OCI-LY7 (cell line): ENCODE results near the gene SLC22A1. TPM values are rescaled to one million over a fixed set of nuclear protein-coding genes. Genes with fewer than 3 reads are reported as not detected.

Source experiments
- BruUV-seq: library from RNA; stranded (reverse); fragments of 400-500 nt; replicated peaks from 2 replicates; lab custom pipeline; 2021; lab: Mats Ljungman, UMichigan
- CTCF ChIA-PET: fragments of 300-600 bp; sonication (Branson Sonifier 250); formaldehyde crosslinking; loops from one replicate; lab custom pipeline; 2022; ENCODE audit warnings: antibody characterized with exemption; ENCODE audit not compliant: unreplicated experiment; lab: Charles Lee
- POLR2A ChIA-PET: fragments of 300-600 bp; sonication (Branson Sonifier 250); formaldehyde crosslinking; loops from one replicate; lab custom pipeline; 2022; ENCODE audit warnings: antibody characterized with exemption; lab: Charles Lee
- DNase-seq: peaks from one replicate; pipeline ENCODE4 v3.0.0-alpha.2; 2015; ENCODE audit warnings: low spot score
- H2AFZ ChIP-seq: fragments of 200-600 bp; sonication (generic), shearing (Covaris generic); 2 replicates; pipeline ENCODE4 v1.6.1; 2014; ENCODE audit warnings: mild to moderate bottlenecking, antibody characterized with exemption, low read length, moderate library complexity
- H3K27ac ChIP-seq: fragments of 200-600 bp; sonication (generic); 2 replicates; pipeline ENCODE4 v1.5.1; 2014; ENCODE audit warnings: mixed run types, low read depth, mild to moderate bottlenecking, moderate library complexity, low read length, inconsistent platforms; ENCODE audit not compliant: poor library complexity, severe bottlenecking
- H3K36me3 ChIP-seq: fragments of 200-600 bp; sonication (generic); 2 replicates; pipeline ENCODE4 v1.6.1; 2014; ENCODE audit warnings: mild to moderate bottlenecking, antibody characterized with exemption, low read length, moderate library complexity, mixed read lengths; ENCODE audit not compliant: insufficient read depth
- H3K4me1 ChIP-seq: fragments of 200-600 bp; sonication (generic); 2 replicates; pipeline ENCODE4 v1.5.1; 2014; ENCODE audit warnings: mild to moderate bottlenecking, low read length; ENCODE audit not compliant: insufficient read depth, poor library complexity, severe bottlenecking
- H3K4me2 ChIP-seq: fragments of 200-600 bp; sonication (generic); 2 replicates; pipeline ENCODE4 v1.6.1; 2014; ENCODE audit warnings: mild to moderate bottlenecking, low read length
- H3K4me3 ChIP-seq: fragments of 200-600 bp; sonication (generic); 2 replicates; pipeline ENCODE4 v1.5.1; 2014; ENCODE audit warnings: mild to moderate bottlenecking, low read depth, low read length; ENCODE audit not compliant: poor library complexity, severe bottlenecking
- H3K79me2 ChIP-seq: fragments of 200-600 bp; sonication (generic); 2 replicates; pipeline ENCODE4 v1.6.1; 2016; ENCODE audit warnings: low read depth, mild to moderate bottlenecking, low read length, moderate library complexity, mixed read lengths; ENCODE audit not compliant: insufficient read depth
- H3K9me2 ChIP-seq: fragments of 200-600 bp; sonication (generic); 2 replicates; pipeline ENCODE4 v1.6.1; 2016; ENCODE audit warnings: mild to moderate bottlenecking, low read length, mixed read lengths; ENCODE audit not compliant: insufficient read depth
- H3K9me3 ChIP-seq: fragments of 200-600 bp; sonication (generic); 2 replicates; pipeline ENCODE4 v1.6.1; 2014; ENCODE audit warnings: mild to moderate bottlenecking, mixed run types, low read length, mixed read lengths
- H4K20me1 ChIP-seq: fragments of 200-600 bp; sonication (generic); 2 replicates; pipeline ENCODE4 v1.6.1; 2014; ENCODE audit warnings: mild to moderate bottlenecking, antibody characterized with exemption, low read length, moderate library complexity, mixed read lengths; ENCODE audit not compliant: insufficient read depth
- EZH2phosphoT487 ChIP-seq: fragments of 200-600 bp; sonication (generic); IDR thresholded peaks from 2 replicates; pipeline ENCODE4 v1.6.1; 2018; ENCODE audit warnings: low read depth, borderline replicate concordance, mild to moderate bottlenecking, mixed run types, antibody characterized with exemption, low read length, moderate library complexity, mixed read lengths
- intact Hi-C: fragments of 100-400 bp; cut with micrococcal nuclease; formaldehyde crosslinking; loops from one replicate; pipeline ENCODE4 v1.10.0; 2022; ENCODE audit not compliant: unreplicated experiment
- total RNA-seq, 2 experiments: library from RNA; depleted of rRNA in 1 of 2; stranded (reverse); fragments of >200 nt in 1 of 2; shearing (Covaris generic) in 1 of 2; gene quantifications; 2 replicates each; pipeline ENCODE4 v1.2.3, GENCODE V29; 2014 to 2022
- TF ChIP-seq, protein P1 (sequence below): fragments of 200-600 bp; sonication (generic); conservative IDR thresholded peaks from 2 replicates; pipeline ENCODE4 v1.5.1; 2014; ENCODE audit warnings: mild to moderate bottlenecking, antibody characterized with exemption, low read length, moderate library complexity, mixed read lengths

Gene SLC22A1
- total RNA-seq, 2 experiments from 2014 or later: not detected

DNA sequence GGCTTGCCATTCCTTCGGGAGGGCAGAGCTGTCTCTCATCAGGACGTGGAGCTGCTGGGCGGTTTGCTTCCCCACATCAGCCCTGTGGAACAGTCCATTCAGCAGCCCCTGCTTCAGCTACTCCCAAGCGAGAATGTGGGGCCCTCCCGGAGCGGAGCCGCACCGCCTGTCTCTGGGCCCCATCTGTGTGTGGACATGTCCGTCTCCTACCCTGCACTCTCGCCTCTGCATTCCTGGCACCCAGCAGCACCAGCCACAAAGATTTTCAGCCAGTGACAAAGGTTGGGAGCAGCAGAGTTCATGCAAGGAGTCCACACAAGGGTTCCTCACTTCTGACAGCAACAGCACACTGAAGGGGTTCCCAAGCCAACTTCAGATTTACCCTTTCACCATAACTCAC lies 29.0 kb upstream of the SLC22A1 start:
- ChIA-PET CTCF (no interaction called here), POLR2A (interaction anchor here (0.6 kb wide), 1 partner anchor 11 kb away, joined by 3 read pairs; no protein-coding TSS in a partner anchor)
- Histone ChIP-seq H3K9me3 (no peaks in the 10 kb centered on the region), H4K20me1 (no peaks in the 10 kb centered on the region), H3K79me2 (no peaks in the 10 kb centered on the region), H3K4me3 (no peak overlapping the region), H3K4me1 (no peaks in the 10 kb centered on the region), H3K4me2 (no peak overlapping the region), H3K9me2 (no peaks in the 10 kb centered on the region), H3K27ac (no peak overlapping the region), H3K36me3 (peaks cover 48% of the 10 kb centered on the region), H2AFZ (no peak overlapping the region)
- intact Hi-C loops: no loop called here
- no TSS peak for BruUV-seq
- no peak for DNase-seq
- no peak for TF ChIP-seq EZH2phosphoT487
- TF ChIP-seq, protein P1, sequence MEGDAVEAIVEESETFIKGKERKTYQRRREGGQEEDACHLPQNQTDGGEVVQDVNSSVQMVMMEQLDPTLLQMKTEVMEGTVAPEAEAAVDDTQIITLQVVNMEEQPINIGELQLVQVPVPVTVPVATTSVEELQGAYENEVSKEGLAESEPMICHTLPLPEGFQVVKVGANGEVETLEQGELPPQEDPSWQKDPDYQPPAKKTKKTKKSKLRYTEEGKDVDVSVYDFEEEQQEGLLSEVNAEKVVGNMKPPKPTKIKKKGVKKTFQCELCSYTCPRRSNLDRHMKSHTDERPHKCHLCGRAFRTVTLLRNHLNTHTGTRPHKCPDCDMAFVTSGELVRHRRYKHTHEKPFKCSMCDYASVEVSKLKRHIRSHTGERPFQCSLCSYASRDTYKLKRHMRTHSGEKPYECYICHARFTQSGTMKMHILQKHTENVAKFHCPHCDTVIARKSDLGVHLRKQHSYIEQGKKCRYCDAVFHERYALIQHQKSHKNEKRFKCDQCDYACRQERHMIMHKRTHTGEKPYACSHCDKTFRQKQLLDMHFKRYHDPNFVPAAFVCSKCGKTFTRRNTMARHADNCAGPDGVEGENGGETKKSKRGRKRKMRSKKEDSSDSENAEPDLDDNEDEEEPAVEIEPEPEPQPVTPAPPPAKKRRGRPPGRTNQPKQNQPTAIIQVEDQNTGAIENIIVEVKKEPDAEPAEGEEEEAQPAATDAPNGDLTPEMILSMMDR: no peak

DNA sequence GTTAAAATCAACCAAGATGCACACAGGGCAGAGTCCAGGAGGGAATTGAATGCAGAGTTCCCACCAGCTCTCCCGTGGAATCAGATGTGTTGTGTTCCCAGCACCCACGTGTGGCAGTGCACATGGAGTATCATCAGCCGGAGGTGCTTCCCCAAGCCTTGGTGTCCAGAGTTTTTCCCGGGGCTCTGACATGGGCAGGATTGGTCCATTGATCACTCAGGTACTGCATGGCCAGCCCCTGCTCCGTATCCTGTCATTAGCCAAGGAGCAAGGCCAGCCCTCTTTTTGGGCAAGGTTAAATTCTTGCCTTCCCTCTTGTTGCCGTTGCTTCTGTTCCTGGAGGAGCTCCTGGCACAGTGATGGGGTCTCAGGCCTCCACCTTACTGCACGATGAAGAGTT lies 28.6 kb upstream of the SLC22A1 start:
- Histone ChIP-seq H3K4me1 (no peaks in the 10 kb centered on the region), H4K20me1 (no peaks in the 10 kb centered on the region), H2AFZ (no peak overlapping the region), H3K9me3 (no peaks in the 10 kb centered on the region), H3K27ac (no peak overlapping the region), H3K9me2 (no peaks in the 10 kb centered on the region), H3K4me2 (no peak overlapping the region), H3K4me3 (no peak overlapping the region), H3K36me3 (peaks cover 47% of the 10 kb centered on the region), H3K79me2 (no peaks in the 10 kb centered on the region)
- DNase-seq: no peak
- no TSS peak for BruUV-seq
- ChIA-PET CTCF (no interaction called here), POLR2A (interaction anchor here (0.6 kb wide), 1 partner anchor 11 kb away, joined by 3 read pairs; no protein-coding TSS in a partner anchor)
- TF ChIP-seq, protein P1: no peak
- TF ChIP-seq EZH2phosphoT487: no peak
- intact Hi-C loops: no loop called here

DNA sequence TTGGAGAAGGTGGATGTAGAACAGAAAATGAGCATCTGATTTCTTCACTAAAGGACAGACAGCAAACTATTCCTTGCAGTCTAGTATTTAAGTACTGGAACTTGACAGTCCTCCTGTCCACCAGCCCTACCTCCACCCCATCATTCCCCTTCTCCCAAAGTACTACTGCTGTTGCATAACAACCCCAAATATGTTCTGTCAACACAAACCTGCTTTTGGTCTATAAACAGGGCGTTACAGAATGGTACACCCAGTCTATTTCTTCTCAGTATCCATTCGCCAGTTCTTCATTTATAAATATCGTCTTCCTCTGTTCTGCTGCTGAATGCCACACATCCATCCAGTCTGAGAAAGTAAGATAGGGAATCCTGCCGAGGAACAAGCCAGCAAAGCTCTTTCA lies 27.7 kb upstream of the SLC22A1 start:
- no TSS peak for BruUV-seq
- CTCF ChIA-PET: no interaction called here
- peaks cover 39% of the 10 kb centered on the region for H3K36me3 ChIP-seq

More for the DNA sequence above, 27.7 kb upstream of the SLC22A1 start:
- TF ChIP-seq, protein P1: no peak
- Histone ChIP-seq H2AFZ (no peak overlapping the region), H4K20me1 (no peaks in the 10 kb centered on the region), H3K9me2 (no peaks in the 10 kb centered on the region), H3K4me3 (no peak overlapping the region), H3K4me1 (no peaks in the 10 kb centered on the region), H3K79me2 (no peaks in the 10 kb centered on the region), H3K9me3 (no peaks in the 10 kb centered on the region), H3K27ac (no peak overlapping the region), H3K4me2 (no peak overlapping the region)
- POLR2A ChIA-PET: interaction anchor here (0.6 kb wide), 1 partner anchor 38 kb away, joined by 3 read pairs; no protein-coding TSS in a partner anchor
- intact Hi-C loops: no loop called here
- no peak for DNase-seq
